Endothelial cell of umbilical vein (primary cell): Measurements from ENCODE around the gene CRYBA4.

Experiments used
- EZH2 ChIP-seq: IDR thresholded peaks from 2 replicates; pipeline ENCODE4 v1.6.1; 2012; ENCODE audit warnings: borderline replicate concordance, low read depth, mild to moderate bottlenecking, moderate library complexity, low read length, inconsistent platforms; ENCODE audit not compliant: severe bottlenecking
- FOS ChIP-seq: IDR thresholded peaks from 2 replicates; pipeline ENCODE4 v1.6.1; 2011; ENCODE audit warnings: mild to moderate bottlenecking, low read length, moderate library complexity, borderline replicate concordance; ENCODE audit not compliant: insufficient read depth
- GATA2 ChIP-seq: IDR thresholded peaks from 2 replicates; pipeline ENCODE4 v1.7.0; 2011; ENCODE audit warnings: low read depth, mild to moderate bottlenecking, moderate library complexity, mixed read lengths, low read length; ENCODE audit not compliant: insufficient read length, insufficient read depth
- JUN ChIP-seq: IDR thresholded peaks from 2 replicates; pipeline ENCODE4 v1.6.1; 2011; ENCODE audit warnings: borderline replicate concordance, low read depth; ENCODE audit not compliant: insufficient read length, insufficient read depth
- POLR2AphosphoS5 ChIP-seq: IDR thresholded peaks from 2 replicates; pipeline ENCODE4 v1.6.1; 2012; ENCODE audit warnings: low read depth, mild to moderate bottlenecking, control low read depth, low read length, moderate library complexity; ENCODE audit not compliant: insufficient read depth
- TF ChIP-seq, protein P1 (sequence below), 2 donors: IDR thresholded peaks; 1 replicate in 1 of 2; 2 replicates in 1 of 2; pipeline ENCODE4 v1.5.1; 2011; ENCODE audit warnings: low read length in 2 of 2, mild to moderate bottlenecking in 2 of 2, moderate library complexity in 2 of 2, control low read depth in 1 of 2, inconsistent platforms in 1 of 2, low read depth in 1 of 2; ENCODE audit not compliant: insufficient read depth in 1 of 2; ENCODE audit errors: extremely low read depth in 1 of 2
- TF ChIP-seq, protein P2 (sequence below): IDR thresholded peaks from 2 replicates; pipeline ENCODE4 v1.6.1; 2011; ENCODE audit not compliant: insufficient read depth, insufficient read length

DNA sequence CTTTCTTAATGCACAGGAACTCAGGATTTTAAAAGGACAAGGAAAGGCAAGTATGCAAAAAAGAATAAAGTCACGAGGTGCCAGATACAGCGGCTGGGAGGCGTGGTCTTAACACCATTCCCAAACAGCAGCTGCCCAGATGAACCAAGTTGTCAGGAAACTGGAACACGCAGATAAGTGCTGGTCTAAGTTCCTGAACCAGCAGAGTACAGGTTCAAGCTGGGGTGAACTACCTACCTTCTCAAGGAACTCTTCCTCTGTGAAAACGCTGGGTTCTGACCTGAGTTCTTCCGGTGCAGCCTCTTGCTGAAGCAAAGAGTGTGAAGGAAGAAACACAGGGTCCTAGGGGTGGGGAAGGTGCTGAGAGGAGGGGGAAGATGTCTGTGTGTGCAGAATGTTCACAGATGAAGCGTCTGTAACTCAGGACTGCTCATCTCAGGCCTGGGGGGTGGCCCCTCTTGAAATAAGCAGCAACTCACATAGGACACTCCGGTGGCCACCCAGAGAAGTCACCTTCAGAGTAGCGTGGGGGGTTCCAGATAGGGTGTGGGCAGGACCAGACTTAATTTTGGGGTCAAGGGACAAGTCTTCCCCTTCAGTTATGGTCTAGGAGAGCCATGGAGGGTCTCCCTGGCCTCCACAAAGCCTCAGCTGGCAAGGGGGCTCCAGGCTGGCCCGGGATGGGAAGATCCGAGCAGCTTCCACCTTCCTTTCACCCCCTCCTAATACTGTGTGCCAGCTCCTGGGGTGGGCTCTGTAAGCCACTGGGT lies 35.0 kb upstream of the CRYBA4 start:
- TF ChIP-seq EZH2 (no peak), GATA2 (peak; percentile 56), FOS (no peak), POLR2AphosphoS5 (peak; percentile 55), JUN (no peak)
- TF ChIP-seq, protein P1, sequence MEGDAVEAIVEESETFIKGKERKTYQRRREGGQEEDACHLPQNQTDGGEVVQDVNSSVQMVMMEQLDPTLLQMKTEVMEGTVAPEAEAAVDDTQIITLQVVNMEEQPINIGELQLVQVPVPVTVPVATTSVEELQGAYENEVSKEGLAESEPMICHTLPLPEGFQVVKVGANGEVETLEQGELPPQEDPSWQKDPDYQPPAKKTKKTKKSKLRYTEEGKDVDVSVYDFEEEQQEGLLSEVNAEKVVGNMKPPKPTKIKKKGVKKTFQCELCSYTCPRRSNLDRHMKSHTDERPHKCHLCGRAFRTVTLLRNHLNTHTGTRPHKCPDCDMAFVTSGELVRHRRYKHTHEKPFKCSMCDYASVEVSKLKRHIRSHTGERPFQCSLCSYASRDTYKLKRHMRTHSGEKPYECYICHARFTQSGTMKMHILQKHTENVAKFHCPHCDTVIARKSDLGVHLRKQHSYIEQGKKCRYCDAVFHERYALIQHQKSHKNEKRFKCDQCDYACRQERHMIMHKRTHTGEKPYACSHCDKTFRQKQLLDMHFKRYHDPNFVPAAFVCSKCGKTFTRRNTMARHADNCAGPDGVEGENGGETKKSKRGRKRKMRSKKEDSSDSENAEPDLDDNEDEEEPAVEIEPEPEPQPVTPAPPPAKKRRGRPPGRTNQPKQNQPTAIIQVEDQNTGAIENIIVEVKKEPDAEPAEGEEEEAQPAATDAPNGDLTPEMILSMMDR (IDR thresholded peaks at IDR 0.05; ENCODE audit: extremely low read depth in 1 of 2, insufficient read depth in 1 of 2, low read depth in 1 of 2, low read length in 2 of 2), result no peak
- TF ChIP-seq, protein P2, sequence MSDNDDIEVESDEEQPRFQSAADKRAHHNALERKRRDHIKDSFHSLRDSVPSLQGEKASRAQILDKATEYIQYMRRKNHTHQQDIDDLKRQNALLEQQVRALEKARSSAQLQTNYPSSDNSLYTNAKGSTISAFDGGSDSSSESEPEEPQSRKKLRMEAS, result peak; percentile 57
